Stimulated activated CD4-positive, alpha-beta T cell treated with anti-CD3 and anti-CD28 coated beads, Interleukin-2, amount 100 ng/mL, for 24 hours (primary cell): ENCODE data around the gene PRR3.
A peak's percentile ranks its signal among the peaks of the same experiment; 100 is the strongest.

Experiments used
- DNase-seq, 2 donors: peaks; one replicate each; pipeline ENCODE4 v3.0.0-alpha.2; 2020

Gene PRR3

GRCh38 chr6:30572148-30572547 lies 15.1 kb downstream of the PRR3 start:
- DNase-seq, result no peak

GRCh38 chr6:30573113-30573512 lies 16.0 kb downstream of the PRR3 start:
- no peak for DNase-seq

- no peak for DNase-seq
Observed at GRCh38 chr6:30578051-30578450, 21.0 kb downstream of the PRR3 start.

GRCh38 chr6:30583921-30584320 lies 26.8 kb downstream of the PRR3 start:
- no peak for DNase-seq

- DNase-seq, result no peak
Observed at GRCh38 chr6:30589754-30590358, 32.8 kb downstream of the PRR3 start.

- no peak for DNase-seq
Observed at GRCh38 chr6:30590509-30590908, 33.4 kb downstream of the PRR3 start.

GRCh38 chr6:30591008-30591407 lies 33.9 kb downstream of the PRR3 start:
- no peak for DNase-seq

GRCh38 chr6:30592287-30592686 lies 35.2 kb downstream of the PRR3 start:
- DNase-seq, result no peak

- peak; percentile 87 for DNase-seq
Observed at GRCh38 chr6:30597315-30598144, 40.4 kb downstream of the PRR3 start.

- no peak for DNase-seq
Observed at GRCh38 chr6:30598912-30599624, 42.0 kb downstream of the PRR3 start.

- no peak for DNase-seq
Observed at GRCh38 chr6:30599625-30600324, 42.7 kb downstream of the PRR3 start.

- DNase-seq, result no peak
Observed at GRCh38 chr6:30600451-30600961, 43.4 kb downstream of the PRR3 start.

GRCh38 chr6:30601436-30601814 lies 44.3 kb downstream of the PRR3 start:
- DNase-seq, result no peak

- no peak for DNase-seq
Observed at GRCh38 chr6:30601815-30602641, 44.9 kb downstream of the PRR3 start.

GRCh38 chr6:30603961-30604360 lies 46.9 kb downstream of the PRR3 start:
- DNase-seq, result no peak

- DNase-seq, result no peak
Observed at GRCh38 chr6:30610065-30610464, 53.0 kb downstream of the PRR3 start.

GRCh38 chr6:30611150-30611855 lies 54.2 kb downstream of the PRR3 start:
- no peak for DNase-seq

- no peak for DNase-seq
Observed at GRCh38 chr6:30611856-30612194, 54.7 kb downstream of the PRR3 start.

GRCh38 chr6:30612213-30612612 lies 55.1 kb downstream of the PRR3 start:
- no peak for DNase-seq

- DNase-seq, result no peak
Observed at GRCh38 chr6:30612687-30613248, 55.7 kb downstream of the PRR3 start.
